WERI-Rb-1 (cell line): ENCODE results near the gene HOXA9.

Experiments
- DNase-seq: peaks from one replicate; pipeline ENCODE4 v3.0.0-alpha.2; 2020
- H3K27ac ChIP-seq: fragments of 250-450 bp; sonication (Bioruptor Pico); 2 replicates; pipeline ENCODE4 v1.5.1; 2020; ENCODE audit warnings: mild to moderate bottlenecking, moderate library complexity
- H3K27me3 ChIP-seq: fragments of 250-450 bp; sonication (Bioruptor Pico); 2 replicates; pipeline ENCODE4 v1.5.1; 2021; ENCODE audit warnings: mild to moderate bottlenecking, low read depth, moderate library complexity; ENCODE audit not compliant: insufficient read depth, severe bottlenecking
- H3K36me3 ChIP-seq: fragments of 250-450 bp; sonication (Bioruptor Pico); 2 replicates; pipeline ENCODE4 v1.5.1; 2020; ENCODE audit warnings: mild to moderate bottlenecking, moderate library complexity
- H3K4me3 ChIP-seq: 2 replicates; pipeline ENCODE4 v1.5.1; 2011; ENCODE audit warnings: low read depth, mild to moderate bottlenecking, control low read depth, low read length
- H3K9me3 ChIP-seq: fragments of 250-450 bp; sonication (Bioruptor Pico); 2 replicates; pipeline ENCODE4 v1.5.1; 2021; ENCODE audit warnings: mild to moderate bottlenecking, moderate library complexity; ENCODE audit not compliant: severe bottlenecking
- CTCF ChIP-seq: IDR thresholded peaks from 2 replicates; pipeline ENCODE4 v1.5.1; 2011; ENCODE audit warnings: low read depth, mild to moderate bottlenecking, control low read depth, inconsistent platforms, low read length

Gene HOXA9

DNA sequence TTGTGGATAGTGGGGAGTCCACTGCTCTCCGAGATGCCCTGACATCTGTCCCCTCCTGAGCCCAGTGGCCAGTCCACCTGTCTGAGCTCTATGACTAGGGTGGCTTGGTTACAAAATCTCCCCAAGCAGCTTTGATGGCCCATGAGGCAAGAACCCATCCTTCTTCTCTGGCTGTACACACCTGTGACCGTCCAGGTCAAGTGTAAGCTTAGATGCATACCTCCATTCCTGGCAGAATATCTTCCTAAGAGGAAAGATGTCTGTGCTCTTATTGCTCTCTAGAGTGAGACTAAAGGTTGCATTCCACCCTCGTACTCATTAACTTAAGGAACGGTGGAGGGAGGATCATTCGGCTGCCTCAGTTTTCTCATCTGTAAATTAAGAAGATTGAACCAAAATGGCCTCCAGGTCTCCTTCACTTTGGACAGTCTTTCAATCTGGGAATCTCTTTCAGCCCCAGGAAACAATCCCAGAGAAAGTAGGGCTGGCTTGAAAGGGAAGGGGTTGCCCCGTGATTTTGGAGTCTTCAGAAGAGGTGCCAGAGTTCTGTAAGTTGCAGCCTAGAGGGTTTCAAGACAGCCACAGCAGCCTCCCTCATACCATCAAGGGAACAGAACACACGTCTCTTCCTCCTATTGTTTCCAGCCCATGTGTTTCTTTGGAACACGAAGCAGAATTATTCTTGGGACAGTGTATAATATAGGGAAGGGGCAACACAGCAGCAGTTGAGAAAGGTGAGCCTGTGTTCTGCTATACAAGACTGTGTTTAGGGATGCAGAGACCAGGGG, 40.2 kb downstream of the HOXA9 start:
- Histone ChIP-seq H3K9me3 (no peaks in the 10 kb centered on the region), H3K27me3 (peaks cover 67% of the 10 kb centered on the region), H3K36me3 (no peaks in the 10 kb centered on the region), H3K4me3 (no peak overlapping the region), H3K27ac (no peak overlapping the region)
- TF ChIP-seq CTCF: no peak
- DNase-seq: no peak

GRCh38 chr7:27124096-27124901, 41.0 kb downstream of the HOXA9 start:
- TF ChIP-seq CTCF: no peak

GRCh38 chr7:27123477-27124053, 41.8 kb downstream of the HOXA9 start:
- H3K9me3 ChIP-seq: no peaks in the 10 kb centered on the region
- no peak for DNase-seq
- H3K36me3 ChIP-seq: no peaks in the 10 kb centered on the region
- H3K4me3 ChIP-seq: no peak overlapping the region
- peaks cover 63% of the 10 kb centered on the region for H3K27me3 ChIP-seq
- no peak for TF ChIP-seq CTCF
- H3K27ac ChIP-seq: no peak overlapping the region

More at GRCh38 chr7:27124096-27124901, 41.0 kb downstream of the HOXA9 start:
- no peaks in the 10 kb centered on the region for H3K9me3 ChIP-seq
- no peaks in the 10 kb centered on the region for H3K36me3 ChIP-seq
- no peak overlapping the region for H3K27ac ChIP-seq
- peaks cover 62% of the 10 kb centered on the region for H3K27me3 ChIP-seq
- H3K4me3 ChIP-seq: no peak overlapping the region
- no peak for DNase-seq

DNA sequence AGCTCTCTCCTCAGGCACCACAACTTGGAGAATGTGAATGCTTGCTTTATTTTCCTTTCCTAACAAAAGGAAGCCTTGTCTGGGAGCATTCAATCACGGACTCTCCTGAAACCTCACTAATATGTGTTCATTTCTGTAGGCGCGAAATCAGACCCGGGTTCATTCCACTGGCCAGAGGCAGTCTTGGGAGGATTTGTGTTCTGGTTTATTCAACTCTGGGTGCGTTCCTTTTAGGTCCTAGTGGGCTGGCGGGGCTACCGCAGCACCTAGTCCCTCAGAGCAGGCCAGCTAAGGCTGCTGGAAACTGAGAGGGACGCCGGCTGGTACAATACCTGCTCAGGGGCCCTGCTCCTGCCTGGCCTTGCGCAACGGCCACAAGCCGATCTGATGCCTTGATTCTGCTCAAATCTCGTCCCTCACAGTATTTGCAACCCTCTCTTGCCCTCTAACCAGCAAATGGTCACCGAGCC, 42.3 kb downstream of the HOXA9 start:
- Histone ChIP-seq H3K36me3 (no peaks in the 10 kb centered on the region), H3K9me3 (no peaks in the 10 kb centered on the region), H3K27ac (no peak overlapping the region), H3K27me3 (peaks cover 69% of the 10 kb centered on the region), H3K4me3 (no peak overlapping the region)
- TF ChIP-seq CTCF: no peak
- no peak for DNase-seq

GRCh38 chr7:27122077-27122910, 43.0 kb downstream of the HOXA9 start:
- Histone ChIP-seq H3K27ac (no peak overlapping the region), H3K27me3 (peaks cover 70% of the 10 kb centered on the region), H3K36me3 (no peaks in the 10 kb centered on the region), H3K4me3 (no peak overlapping the region), H3K9me3 (no peaks in the 10 kb centered on the region)
- TF ChIP-seq CTCF: no peak
- no peak for DNase-seq
